ENCODE results near the gene TSC22D2. TPM values are rescaled to one million over a fixed set of nuclear protein-coding genes. Genes with fewer than 3 reads are reported as not detected.

The TSC22D2 gene
- total RNA-seq, 1 donor from 2014 or later: 64.4 TPM

DNA sequence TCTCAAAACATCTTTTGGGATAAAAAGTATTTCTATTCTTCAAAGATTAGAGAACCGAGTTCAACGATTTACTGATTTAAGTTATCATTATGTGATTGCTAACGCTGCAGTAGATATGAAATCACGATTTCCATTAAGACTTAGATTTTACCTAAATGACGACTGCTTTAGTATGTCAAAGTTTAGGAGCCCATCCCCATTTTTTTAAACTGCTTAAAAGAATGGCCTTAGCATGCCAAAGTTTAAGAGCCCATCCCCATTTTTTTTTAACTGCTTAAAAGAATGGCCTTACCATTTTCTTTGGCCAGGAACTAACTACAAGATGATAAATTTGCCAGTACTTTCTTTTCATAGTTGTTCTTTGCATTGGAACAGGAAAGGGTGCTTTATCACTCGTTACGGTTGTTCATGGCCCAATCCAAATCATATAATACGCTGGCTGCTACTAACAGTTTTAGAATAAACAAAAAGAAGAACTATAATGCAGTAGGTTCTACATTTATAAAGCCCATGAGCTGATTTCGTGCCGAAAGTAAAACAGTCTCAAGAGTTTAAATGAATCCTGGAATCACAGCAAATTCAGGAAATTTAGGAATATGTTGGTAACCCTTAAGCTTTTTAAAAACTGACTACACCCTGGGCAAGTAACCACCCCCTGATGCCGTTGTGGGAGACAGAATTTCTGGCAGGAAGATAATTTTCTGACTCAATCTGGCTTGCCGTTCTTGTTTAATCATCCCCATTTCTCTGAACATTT lies 869 bp upstream of the TSC22D2 start:
- TF ChIP-seq, protein P1, sequence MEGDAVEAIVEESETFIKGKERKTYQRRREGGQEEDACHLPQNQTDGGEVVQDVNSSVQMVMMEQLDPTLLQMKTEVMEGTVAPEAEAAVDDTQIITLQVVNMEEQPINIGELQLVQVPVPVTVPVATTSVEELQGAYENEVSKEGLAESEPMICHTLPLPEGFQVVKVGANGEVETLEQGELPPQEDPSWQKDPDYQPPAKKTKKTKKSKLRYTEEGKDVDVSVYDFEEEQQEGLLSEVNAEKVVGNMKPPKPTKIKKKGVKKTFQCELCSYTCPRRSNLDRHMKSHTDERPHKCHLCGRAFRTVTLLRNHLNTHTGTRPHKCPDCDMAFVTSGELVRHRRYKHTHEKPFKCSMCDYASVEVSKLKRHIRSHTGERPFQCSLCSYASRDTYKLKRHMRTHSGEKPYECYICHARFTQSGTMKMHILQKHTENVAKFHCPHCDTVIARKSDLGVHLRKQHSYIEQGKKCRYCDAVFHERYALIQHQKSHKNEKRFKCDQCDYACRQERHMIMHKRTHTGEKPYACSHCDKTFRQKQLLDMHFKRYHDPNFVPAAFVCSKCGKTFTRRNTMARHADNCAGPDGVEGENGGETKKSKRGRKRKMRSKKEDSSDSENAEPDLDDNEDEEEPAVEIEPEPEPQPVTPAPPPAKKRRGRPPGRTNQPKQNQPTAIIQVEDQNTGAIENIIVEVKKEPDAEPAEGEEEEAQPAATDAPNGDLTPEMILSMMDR (conservative IDR thresholded peaks at IDR 0.05): no peak
- Mint-ChIP-seq H3K4me1 (ENCODE audit: unreplicated experiment) (peaks cover 14% of the 10 kb centered on the region), H3K4me3 (peak overlapping the region; percentile 98), H3K9me3 (no peaks in the 10 kb centered on the region), H3K27me3 (no peaks in the 10 kb centered on the region), H3K27ac (peak overlapping the region; percentile 99), H3K36me3 (peaks cover 12% of the 10 kb centered on the region)
- no peak for DNase-seq (ENCODE audit: extremely low spot score, unreplicated experiment)

GRCh38 chr3:150407808-150408220 lies 284 bp upstream of the TSC22D2 start:
- Mint-ChIP-seq H3K9me3 (no peaks in the 10 kb centered on the region), H3K4me3 (peak overlapping the region; percentile 98), H3K27ac (peak overlapping the region; percentile 99), H3K36me3 (peaks cover 18% of the 10 kb centered on the region), H3K4me1 (ENCODE audit: unreplicated experiment) (peaks cover 18% of the 10 kb centered on the region), H3K27me3 (no peaks in the 10 kb centered on the region)
- TF ChIP-seq, protein P1 (conservative IDR thresholded peaks at IDR 0.05): no peak
- DNase-seq (ENCODE audit: extremely low spot score, unreplicated experiment): no peak

GRCh38 chr3:150409125-150409511 lies 1.0 kb downstream of the TSC22D2 start:
- H3K9me3 Mint-ChIP-seq: no peaks in the 10 kb centered on the region
- H3K36me3 Mint-ChIP-seq: peaks cover 24% of the 10 kb centered on the region
- H3K4me3 Mint-ChIP-seq: peak overlapping the region; percentile 98
- H3K4me1 Mint-ChIP-seq (ENCODE audit: unreplicated experiment): peaks cover 23% of the 10 kb centered on the region
- peak overlapping the region; percentile 95 for H3K27ac Mint-ChIP-seq
- DNase-seq (ENCODE audit: extremely low spot score, unreplicated experiment): no peak
- TF ChIP-seq, protein P1 (conservative IDR thresholded peaks at IDR 0.05): no peak
- no peaks in the 10 kb centered on the region for H3K27me3 Mint-ChIP-seq

DNA sequence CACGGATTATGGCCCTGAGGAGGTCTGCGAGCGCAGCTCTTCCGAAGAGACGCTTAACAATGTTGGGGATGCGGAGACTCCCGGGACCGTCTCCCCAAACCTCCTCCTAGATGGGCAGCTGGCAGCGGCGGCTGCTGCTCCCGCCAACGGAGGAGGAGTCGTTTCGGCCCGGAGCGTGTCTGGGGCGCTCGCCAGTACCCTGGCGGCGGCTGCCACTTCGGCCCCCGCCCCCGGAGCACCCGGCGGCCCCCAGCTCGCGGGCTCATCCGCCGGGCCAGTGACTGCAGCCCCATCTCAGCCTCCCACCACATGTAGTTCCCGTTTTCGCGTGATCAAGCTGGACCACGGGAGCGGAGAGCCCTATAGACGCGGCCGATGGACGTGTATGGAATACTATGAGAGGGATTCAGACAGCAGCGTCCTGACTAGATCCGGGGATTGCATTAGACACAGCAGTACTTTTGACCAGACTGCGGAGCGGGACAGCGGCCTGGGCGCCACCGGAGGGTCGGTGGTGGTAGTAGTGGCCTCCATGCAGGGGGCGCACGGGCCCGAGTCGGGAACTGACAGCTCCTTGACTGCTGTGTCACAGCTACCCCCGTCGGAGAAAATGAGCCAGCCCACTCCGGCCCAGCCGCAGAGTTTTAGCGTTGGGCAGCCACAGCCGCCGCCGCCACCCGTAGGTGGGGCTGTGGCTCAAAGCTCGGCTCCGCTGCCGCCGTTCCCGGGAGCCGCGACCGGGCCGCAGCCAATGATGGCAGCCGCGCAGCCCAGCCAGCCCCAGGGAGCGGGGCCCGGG lies 1.6 kb downstream of the TSC22D2 start:
- H3K4me1 Mint-ChIP-seq (ENCODE audit: unreplicated experiment): peaks cover 29% of the 10 kb centered on the region
- TF ChIP-seq, protein P1 (conservative IDR thresholded peaks at IDR 0.05): peak; percentile 60
- H3K27me3 Mint-ChIP-seq: no peaks in the 10 kb centered on the region
- peak overlapping the region; percentile 95 for H3K27ac Mint-ChIP-seq
- H3K4me3 Mint-ChIP-seq: peak overlapping the region; percentile 98
- H3K9me3 Mint-ChIP-seq: no peaks in the 10 kb centered on the region
- peaks cover 28% of the 10 kb centered on the region for H3K36me3 Mint-ChIP-seq
- peak; percentile 84 for DNase-seq (ENCODE audit: extremely low spot score, unreplicated experiment)

- peak; percentile 69 for DNase-seq (ENCODE audit: extremely low spot score, unreplicated experiment)
- TF ChIP-seq, protein P1 (conservative IDR thresholded peaks at IDR 0.05): no peak
- peak overlapping the region; percentile 93 for H3K27ac Mint-ChIP-seq
- H3K27me3 Mint-ChIP-seq: no peaks in the 10 kb centered on the region
- peak overlapping the region; percentile 98 for H3K4me3 Mint-ChIP-seq
- H3K4me1 Mint-ChIP-seq (ENCODE audit: unreplicated experiment): peaks cover 36% of the 10 kb centered on the region
- H3K36me3 Mint-ChIP-seq: peaks cover 35% of the 10 kb centered on the region
- no peaks in the 10 kb centered on the region for H3K9me3 Mint-ChIP-seq
These were observed 2.4 kb downstream of the TSC22D2 start for GRCh38 chr3:150410311-150411105.

All from type B pancreatic cell (in vitro differentiated cells).